GM12801 (cell line): ENCODE data around the gene USP43.

ENCODE experiments used
- TF ChIP-seq, protein P1 (sequence below): IDR thresholded peaks from one replicate; pipeline ENCODE4 v1.5.1; 2011; ENCODE audit warnings: control low read depth; ENCODE audit not compliant: insufficient read length; ENCODE audit errors: extremely low read depth

The USP43 gene

DNA sequence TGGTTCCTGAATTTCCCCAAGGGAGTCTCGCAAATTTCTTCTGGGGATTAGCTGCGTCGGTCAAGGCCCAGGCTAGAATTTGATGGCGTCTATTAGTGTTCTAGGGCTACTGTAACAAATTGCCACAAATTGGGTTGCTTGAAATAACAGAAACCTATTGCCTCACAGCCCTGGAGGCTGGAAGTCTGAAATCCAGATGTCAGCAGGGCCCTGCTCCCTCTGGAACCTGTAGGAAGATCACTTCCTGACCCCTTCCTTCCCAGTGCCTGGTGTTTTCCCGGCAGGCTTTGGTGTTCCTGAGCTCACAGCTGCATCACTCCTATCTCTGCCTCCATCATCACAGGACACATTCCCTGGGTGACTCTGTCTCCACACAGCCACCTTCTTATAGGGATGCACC is 121.7 kb downstream of the USP43 start:
- TF ChIP-seq, protein P1, sequence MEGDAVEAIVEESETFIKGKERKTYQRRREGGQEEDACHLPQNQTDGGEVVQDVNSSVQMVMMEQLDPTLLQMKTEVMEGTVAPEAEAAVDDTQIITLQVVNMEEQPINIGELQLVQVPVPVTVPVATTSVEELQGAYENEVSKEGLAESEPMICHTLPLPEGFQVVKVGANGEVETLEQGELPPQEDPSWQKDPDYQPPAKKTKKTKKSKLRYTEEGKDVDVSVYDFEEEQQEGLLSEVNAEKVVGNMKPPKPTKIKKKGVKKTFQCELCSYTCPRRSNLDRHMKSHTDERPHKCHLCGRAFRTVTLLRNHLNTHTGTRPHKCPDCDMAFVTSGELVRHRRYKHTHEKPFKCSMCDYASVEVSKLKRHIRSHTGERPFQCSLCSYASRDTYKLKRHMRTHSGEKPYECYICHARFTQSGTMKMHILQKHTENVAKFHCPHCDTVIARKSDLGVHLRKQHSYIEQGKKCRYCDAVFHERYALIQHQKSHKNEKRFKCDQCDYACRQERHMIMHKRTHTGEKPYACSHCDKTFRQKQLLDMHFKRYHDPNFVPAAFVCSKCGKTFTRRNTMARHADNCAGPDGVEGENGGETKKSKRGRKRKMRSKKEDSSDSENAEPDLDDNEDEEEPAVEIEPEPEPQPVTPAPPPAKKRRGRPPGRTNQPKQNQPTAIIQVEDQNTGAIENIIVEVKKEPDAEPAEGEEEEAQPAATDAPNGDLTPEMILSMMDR = no peak

DNA sequence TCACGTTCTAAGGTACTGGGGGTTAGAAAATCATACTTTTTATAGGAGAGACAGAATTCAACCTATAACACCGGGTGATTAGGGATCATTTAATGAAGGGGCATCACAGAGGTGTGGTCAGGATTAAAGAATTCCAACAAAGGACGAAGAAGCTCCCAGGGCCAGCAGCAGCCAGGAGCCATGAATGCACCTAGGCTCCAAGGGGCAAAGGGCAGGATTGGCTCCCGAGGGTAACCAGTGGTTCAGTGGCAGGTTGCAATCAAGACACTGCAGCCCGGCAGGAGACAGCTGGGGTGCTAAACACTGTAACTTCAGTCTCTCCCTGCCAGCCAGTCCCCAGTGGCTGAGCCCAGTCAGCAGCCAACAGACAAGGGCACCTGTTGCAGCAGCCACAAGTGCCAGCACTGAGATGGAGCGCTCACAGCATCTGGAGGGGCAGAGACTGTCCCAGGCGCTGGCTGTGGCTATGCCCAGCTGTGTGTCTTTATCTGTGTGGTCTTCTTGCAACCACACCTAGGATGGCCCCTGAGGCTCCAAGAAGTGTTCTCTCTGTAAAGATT is 122.2 kb downstream of the USP43 start:
- TF ChIP-seq, protein P1 = no peak

DNA sequence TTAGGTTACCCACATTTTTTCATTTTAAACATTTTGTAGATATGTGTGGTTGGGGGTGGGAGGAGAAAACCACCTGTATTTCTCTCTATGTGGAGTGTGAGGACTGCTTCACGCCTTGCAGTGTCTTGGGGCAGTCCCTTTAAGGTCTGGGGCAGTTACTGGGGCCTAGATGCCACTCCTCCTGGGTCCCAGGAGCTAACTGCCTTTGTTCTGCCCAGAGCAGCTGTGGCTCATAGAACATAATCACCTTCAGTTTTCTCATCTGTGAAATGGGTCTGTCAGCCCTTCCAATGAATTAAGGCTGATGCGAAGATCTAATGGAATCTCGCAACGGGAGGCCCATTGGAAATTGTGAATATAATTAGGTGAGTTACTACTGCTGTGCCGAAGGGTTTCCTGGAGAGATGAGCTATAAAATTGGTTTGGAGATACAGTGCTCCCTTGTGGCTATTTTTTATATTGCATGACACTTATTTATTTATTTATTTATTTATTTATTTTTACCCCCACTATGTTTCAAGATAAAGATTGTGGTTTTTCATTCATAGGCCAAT is 123.1 kb downstream of the USP43 start:
- TF ChIP-seq, protein P1 = no peak

DNA sequence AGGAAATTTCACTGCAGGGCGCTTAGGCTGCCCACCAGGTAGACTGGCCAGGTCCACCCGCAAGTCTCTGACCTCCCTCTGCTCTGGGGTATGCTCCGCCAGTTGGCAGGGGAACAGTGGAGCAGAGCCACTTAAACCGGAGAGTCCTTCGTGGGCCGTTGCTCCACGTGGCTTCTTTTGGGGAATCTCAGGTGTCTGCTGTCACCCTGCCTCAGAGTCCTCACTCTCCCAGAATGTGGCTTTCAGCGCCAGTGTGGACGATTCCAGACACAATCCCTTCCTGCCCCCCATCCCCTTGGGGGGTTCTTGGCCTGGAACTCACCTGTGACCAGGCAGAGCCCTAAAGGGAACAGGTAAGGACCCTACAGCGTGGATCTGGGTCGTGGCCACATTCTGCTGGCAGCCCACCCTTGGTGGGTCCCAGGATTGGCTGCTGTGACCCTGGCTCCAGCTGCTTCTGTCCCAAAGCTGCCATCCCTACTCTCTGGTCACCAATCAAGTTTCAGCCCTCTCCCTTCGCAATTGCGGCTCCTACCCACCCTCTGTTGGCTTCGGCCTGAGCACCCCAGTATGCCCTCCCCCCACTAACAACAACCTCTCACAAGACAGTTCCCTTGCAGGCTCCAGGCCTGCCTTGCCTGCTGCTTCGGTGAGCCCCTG is 123.8 kb downstream of the USP43 start:
- TF ChIP-seq, protein P1 = no peak

DNA sequence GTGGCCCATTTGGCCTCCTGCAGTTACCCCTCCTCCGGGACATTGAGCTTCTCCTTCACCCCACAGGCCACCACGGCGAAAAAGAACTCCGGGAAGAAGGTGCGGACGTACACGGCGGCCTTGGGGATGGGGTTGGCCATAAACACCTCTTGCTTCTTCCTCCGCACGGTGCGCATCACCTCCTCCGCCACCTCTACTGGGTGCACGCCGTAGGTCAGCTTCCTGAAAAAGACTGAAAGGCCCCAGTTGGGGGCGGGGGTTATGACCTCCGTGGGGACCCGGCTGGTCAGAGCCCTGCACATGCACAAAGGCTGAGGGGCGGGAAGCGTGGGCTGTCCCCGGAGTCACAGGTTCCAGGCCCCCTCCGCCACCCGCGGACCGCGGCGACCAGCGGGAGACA is 126.1 kb downstream of the USP43 start:
- TF ChIP-seq, protein P1 = no peak

DNA sequence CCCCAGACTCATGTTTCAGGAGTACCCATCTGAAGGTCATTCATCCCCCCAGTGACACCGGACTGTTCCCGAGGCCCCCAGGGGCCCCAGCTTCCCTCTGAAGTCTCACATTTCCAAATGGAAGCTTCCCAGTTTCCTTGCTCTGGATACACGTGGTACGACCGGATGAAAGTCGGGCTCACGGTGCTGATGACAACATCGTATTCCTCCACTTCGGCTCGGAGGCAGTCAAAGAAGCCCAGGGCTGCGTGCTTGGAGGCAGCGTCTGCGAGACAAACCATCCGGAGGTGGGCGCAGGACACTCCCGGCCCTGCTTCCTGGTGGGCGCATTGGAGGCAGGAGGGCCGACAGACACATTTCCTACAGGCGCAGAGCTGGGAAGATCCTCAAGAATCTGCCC is 127.3 kb downstream of the USP43 start:
- TF ChIP-seq, protein P1 = no peak

DNA sequence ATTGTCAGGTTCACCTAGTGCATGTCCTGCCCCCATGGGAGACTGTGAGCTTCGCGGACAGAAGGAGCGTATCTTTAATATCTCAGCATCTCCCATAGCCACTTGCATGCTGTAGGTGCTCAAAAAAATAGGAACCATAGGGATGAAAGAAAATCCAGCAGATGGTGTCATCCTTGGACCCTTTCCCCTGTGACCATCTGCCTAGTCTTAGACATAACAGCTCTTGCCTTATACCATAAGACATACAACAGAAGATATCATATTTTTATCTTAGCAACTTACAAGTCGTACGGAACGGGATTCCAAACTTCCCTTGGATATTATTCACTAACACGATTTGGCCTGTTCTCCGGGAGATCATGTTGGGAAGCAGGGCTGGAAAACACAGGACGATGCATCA is 131.6 kb downstream of the USP43 start:
- TF ChIP-seq, protein P1 = no peak
